NCI-H1417 treated with DMSO at 0.1 percent for 48 hours (cell line): ENCODE measurements around the gene SFXN2.

ENCODE experiments used
- DNase-seq: peaks from one replicate; lab custom pipeline; 2025; lab: John Stamatoyannopoulos, UW

SFXN2 gene

DNA sequence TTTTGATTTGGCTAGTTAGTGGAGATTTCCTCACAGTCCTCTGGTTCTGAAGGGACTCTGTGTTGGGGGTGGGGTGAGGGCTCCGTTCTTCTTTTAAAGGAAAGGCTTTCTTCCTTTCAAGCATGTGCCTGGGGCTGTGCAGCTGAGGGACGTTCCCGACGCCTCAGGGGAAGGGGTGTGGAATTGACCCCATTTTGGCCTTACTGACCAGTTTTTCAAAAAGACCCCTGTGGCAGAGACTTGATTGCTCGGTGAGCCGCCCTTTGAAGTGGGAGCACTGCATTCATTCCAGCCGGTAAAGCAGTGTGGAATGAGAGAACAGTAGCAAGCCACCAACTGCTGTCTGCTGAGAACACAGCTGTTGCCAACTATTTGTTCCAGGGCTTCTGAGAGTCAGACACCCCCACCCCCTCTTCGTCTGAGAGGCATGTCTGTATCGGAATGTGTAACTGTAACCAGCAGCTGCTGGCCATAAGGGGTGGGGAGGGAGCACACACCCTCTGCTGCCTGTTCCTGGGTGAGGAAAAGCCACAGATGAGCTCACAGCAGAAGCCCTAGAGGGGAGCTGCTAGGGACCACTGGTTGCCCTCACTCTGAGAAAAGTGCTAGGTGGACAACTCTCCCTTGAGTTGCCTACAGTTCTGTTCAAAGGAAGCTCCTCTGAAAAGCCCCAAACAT, 62.5 kb downstream of the SFXN2 start:
- no peak for DNase-seq

DNA sequence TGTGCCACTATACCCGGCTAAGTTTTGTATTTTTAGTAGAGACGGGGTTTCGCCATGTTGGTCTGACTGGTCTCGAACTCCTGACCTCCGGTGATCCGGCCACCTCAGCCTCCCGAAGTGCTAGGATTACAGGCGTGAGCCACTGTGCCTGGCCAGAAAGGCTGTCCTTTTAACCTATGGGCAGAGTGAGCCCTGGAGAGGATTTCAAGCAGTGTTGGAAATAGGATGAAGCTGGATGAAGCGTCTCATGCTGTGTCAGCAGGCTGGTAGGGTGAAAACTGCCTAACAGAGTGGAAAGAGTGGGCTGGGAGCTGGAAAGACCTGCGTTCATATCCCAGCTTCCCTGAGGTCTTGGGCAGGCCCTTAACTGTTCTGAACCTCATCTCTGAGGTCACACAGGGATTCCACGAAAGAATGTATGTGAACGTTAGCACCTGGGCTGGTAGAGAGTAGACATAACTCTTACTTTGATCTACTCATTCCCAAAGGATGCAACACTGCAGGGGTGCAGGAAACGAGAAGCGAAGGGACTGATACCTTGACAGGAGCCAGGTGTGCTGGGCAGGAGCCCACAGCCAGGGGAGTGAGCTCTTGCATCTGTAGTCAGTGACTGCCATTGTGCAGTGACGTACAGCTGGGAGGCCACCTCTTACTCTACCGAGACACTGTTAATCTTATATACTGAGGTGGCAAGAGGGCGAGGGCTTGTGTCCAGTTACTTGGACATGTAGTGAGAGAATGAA, 63.4 kb downstream of the SFXN2 start:
- DNase-seq: no peak

DNA sequence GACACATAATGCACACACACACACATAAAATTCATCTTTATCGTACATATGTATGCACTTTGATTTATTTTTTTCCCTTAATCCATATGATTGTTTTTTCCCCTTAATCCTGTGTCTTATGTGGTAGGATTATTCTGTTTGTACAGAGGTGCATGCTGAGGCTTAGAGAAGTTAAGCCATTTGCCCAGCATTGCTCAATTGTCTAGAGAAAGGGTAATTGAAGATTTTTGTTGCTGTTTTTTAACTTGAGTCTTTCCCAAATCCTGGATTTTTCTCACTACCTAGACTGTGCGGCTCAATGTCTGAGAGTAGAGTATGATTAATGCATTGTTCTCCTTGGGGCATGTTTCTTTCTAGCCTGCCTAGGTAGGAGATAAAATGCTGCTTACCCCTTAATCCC, 64.3 kb downstream of the SFXN2 start:
- DNase-seq: no peak

DNA sequence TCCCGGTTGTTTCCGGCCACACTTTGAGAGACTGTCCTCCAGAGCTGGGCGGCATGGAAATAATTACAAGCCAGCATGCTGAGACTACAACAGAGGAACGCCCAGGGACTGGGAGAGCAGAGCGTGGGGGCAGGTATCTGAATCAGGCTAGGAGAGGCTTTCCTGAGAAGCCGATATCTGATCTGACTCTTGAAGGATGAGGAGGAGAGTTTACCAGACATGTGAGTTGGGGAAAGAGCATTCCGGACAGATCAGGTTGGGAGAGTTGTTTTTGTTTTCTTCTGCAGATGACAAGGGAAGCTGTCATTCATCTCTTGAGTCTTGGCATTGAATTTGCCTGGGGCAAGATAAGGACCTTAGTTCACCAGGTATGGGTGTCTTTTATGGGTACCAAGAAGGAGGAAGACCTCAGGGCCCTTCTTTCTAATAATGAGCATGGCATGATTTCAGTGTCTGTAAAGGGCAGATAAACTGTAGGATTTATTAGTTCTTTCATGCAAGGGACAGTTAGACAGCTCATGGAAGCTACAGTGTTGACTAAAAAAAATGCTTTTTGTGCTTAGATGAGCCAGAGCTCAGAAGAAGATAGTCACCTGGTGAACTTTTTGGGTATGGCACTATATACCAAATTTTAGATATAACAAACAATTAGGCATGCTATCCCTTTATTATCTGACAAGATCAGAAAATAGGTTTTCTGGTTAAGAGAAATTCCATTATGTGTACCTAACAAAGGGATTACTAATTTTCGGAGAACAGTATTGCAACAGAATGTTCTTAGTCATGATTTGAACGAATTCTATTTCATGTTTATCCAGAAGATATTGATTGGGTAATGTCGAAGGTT, 65.5 kb downstream of the SFXN2 start:
- no peak for DNase-seq

DNA sequence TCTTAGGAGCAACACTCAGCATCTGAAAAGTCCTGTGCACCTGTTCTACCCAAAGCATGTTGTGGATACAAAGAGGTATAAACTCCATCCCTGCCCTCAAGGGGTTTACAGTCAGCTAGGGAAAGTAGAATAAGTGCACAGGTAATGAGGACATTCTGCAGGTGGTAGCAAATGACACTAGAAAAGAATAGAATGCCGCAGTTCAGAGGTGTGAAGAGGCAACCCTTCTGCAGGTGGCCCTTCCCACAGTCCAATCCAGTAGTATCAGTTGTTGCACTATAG, 66.0 kb downstream of the SFXN2 start:
- no peak for DNase-seq

DNA sequence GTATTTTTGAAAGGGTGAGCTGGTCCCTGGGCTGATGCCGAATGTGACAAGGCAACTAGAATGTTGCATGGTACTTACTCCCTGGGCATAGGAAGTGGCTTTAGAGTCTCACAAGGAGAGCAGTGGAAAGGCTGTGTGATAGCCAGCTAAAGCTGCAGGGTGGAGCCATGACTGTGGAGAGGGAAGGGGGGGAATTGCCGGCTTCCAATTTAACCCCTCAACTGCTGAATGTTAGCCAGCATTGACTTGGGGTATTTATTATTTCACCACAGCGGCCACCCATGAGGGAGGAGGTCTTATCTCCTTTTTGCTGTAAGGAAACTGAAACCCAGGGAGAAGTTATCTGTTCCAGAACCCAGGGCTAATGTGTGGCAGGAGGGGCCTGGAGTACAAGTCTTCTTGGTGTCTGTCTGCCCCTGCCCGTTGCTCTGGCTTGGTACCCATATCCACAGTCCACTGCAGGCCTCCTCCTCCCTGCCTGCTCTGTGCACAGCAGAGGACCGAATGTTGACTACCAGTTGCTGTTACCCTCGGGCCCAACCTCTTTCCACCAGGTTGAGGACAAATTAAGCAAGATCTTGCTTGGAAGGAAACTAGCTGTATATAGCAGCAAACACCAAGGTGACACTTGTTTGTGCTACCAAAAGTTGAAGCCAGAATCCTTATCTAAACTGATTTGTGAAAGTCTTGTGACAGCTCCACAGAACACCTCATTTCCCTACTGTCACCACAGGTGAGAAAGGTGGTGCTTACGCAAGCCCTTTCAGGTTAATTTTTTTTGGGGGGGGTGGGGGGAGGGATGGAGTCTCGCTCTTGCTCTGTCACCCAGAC, 66.9 kb downstream of the SFXN2 start:
- no peak for DNase-seq

DNA sequence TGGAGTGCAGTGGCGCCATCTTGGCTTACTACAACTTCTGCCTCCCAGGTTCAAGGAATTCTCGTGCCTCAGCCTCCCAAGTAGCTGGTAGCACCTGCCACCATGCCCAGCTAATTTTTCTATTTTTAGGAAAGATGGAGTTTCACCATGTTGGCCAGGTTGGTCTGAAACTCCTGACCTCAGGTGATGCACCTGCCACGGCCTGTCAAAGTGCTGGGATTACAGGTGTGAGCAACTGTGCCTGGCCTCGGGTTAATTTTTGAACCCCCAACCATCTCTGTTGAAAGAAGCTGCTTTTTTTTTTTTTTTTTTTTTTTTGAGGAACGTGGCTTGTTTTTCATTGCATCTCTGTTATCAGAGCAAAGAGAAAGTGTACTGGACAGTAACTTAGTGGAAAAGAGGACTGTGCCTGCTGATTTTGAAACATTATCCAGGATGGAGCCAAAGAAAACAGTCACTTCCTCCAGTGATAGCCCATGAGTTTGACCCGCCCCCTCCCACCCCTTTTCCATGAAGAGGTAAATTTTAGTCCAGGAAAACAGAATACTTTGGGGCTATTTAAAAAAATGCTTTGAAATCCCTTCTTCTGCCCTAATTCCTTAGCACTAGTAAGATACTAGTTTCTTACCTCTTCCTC, 67.6 kb downstream of the SFXN2 start:
- DNase-seq: no peak

DNA sequence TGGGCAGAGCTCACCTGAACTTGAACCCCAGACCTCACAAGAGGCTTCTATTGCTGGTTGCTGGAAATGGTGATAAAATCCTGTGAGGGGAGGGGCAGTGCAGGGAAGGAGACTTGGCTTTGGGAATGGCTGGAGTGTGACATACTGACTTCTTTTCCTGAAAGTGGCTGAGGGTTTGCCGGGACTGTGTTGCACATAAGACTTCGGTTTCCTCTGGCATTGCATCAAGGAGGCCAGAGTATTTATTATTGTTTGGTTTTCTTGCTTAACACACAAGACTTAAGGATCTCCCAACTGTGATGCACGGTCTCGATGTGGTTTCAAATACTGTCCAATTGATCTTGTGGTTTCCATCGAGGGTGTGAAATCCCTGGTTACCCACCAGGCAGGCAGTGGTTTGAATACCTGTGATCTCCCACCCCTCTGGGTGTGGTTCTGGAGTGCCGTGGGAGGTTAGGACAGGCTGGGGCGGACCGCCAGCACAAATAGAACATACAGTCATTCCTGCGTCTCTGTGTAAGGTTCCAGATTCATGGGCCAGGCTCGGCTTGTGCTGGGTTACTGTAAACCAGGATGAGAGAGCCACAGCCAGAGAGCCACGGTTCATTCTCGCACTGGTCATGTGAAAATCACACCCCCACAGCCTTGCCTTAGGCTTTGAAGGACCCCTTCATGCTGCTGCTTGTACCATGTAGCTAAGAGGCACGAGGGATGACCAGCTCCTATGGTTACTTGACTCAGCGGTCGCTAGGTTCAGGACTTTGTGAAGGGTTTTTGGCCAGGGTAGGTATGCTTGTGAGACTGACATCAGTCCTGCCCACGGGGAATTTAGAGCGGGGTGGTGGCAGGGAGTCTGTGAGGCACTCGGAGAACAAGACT, 68.5 kb downstream of the SFXN2 start:
- no peak for DNase-seq

DNA sequence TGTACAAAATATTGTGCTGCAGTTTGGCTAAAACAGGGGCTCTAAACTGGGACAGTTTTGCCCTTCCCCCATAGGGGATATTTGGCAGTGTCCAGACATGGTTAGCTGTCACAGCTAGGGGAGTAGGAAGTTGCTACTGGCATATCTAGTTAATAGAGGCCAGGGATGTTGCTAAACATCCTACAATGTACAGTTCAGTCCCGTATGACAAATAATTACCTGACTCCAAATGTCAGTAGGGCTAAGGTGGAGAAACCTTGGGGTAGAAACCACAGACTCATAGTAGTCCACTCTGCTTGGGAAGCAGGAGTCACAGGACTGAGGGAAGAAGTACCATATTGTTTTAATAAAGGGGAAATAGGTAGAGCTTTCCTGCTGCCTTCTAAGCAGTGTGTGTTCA, 69.1 kb downstream of the SFXN2 start:
- DNase-seq: no peak

DNA sequence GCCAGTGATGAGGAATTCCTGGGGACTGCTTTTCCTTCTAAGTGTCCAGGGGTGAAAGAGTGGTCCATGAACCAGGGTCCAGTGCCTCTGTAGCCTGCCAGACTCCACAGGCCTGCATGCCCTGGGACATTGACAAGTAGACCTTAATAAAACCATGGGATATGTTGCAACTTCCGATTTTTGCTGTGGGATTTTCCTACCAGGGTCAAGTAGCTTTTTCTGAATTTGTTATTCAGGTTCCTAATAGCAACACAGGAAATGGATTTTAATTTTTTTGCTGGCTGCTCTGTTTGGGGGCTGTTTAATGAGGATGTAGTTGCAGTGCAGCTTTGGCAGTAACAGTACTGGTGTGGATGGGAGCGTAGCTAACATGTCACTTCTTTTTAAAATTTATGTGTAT, 71.4 kb downstream of the SFXN2 start:
- no peak for DNase-seq

DNA sequence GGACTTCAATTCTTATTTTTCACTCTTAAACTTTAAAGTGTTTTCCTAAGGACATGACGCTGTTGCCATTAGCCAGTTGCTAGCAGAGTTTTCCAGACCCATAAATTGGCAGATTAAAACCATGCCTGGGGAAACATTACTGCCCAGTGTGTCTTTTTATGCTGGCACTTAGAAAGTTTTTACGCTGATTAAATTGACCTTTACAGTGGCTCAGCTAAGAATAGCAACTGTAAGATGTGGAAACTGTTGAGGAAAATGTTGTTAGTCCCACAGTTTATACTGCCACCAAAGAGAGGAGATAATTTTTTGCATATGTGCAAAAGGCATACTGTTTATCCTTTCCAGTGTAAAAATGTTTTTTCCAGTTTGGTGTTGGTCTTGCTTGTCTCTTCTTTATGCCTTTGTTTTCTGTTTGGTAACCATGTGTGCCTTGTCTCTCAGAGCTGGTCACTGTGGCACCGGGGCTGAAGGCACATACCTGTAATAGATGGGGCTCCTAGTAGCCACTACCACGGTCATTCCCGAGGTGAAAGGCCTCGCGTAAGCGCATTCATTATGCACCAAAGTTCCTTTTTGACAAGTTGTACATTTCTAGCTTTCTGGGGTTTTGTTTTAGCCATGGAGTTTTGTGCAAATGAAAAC, 77.4 kb downstream of the SFXN2 start:
- no peak for DNase-seq
